Measurements from ENCODE around the gene EXOSC3. TPM values are rescaled to one million over a fixed set of nuclear protein-coding genes. Genes with fewer than 3 reads are reported as not detected.

Gene EXOSC3
- total and polyA plus RNA-seq, 2 of the 8 experiments (the other 6 are each of a cell fraction or from before 2014, with no cell fraction given): 46.7 to 73.4 TPM

GRCh38 chr9:37806271-37806670 is 21.4 kb upstream of the EXOSC3 start:
- Histone ChIP-seq H3K4me3 (ENCODE audit: extremely low read depth in 1 of 4, insufficient read depth in 2 of 4, low read depth in 3 of 4, low read length in 4 of 4) (no peak overlapping the region), H3K9ac (replicated peaks in 1 of 4; ENCODE audit: extremely low read depth in 1 of 4, low read depth in 3 of 4, low read length in 3 of 4) (no peak overlapping the region), H2AK5ac (ENCODE audit: low read depth, low read length) (no peak overlapping the region), H2BK12ac (ENCODE audit: low read depth, low read length) (no peak overlapping the region), H4K20me1 (replicated peaks in 1 of 2; ENCODE audit: control insufficient read depth in 1 of 2, insufficient read depth in 2 of 2, low read length in 2 of 2) (peaks cover 4 to 8% of the 10 kb centered on the region in 2 experiments), H3K79me1 (ENCODE audit: low read depth, low read length) (peaks cover 2% of the 10 kb centered on the region; the same call in 1 of the 2 replicates), H2BK120ac (replicated peaks; ENCODE audit: low read depth, low read length) (no peak overlapping the region), H3K18ac (ENCODE audit: extremely low read depth, low read length) (no peak overlapping the region), H3K36me3 (ENCODE audit: control insufficient read depth in 2 of 4, insufficient read depth in 4 of 4, low read length in 3 of 4) (no peaks in the 10 kb centered on the region), H3K9me3 (ENCODE audit: insufficient read depth in 2 of 2, low read depth in 1 of 2, low read length in 1 of 2) (no peaks in the 10 kb centered on the region), H3K4ac (replicated peaks; ENCODE audit: insufficient read length, low read depth, low read length) (no peak overlapping the region), H2BK5ac (ENCODE audit: low read depth, low read length) (no peak overlapping the region), H4K8ac (ENCODE audit: extremely low read depth, insufficient read depth, low read length) (no peak overlapping the region), H3K79me2 (ENCODE audit: control insufficient read depth in 1 of 2, insufficient read depth in 2 of 2, low read length in 2 of 2) (peaks cover 0 to 24% of the 10 kb centered on the region in 2 experiments; a peak in 2 of 4 replicates), H4K5ac (ENCODE audit: insufficient read length, low read depth, low read length) (no peak overlapping the region), H2AFZ (ENCODE audit: low read length) (no peak overlapping the region), H3K23me2 (ENCODE audit: low read depth, low read length) (peaks cover 5% of the 10 kb centered on the region; the same call in 1 of the 2 replicates), H2BK20ac (ENCODE audit: low read length) (no peak overlapping the region), H4K91ac (replicated peaks; ENCODE audit: insufficient read length, low read length) (no peak overlapping the region), H3K4me2 (ENCODE audit: insufficient read depth in 1 of 2, low read depth in 2 of 2, low read length in 2 of 2) (no peak overlapping the region), H3K56ac (replicated peaks; ENCODE audit: insufficient read length, low read depth, low read length) (no peak overlapping the region), H3K4me1 (replicated peaks in 1 of 4; ENCODE audit: control insufficient read depth in 3 of 4, insufficient read depth in 4 of 4, low read length in 3 of 4) (peaks cover 2 to 6% (median 5%) of the 10 kb centered on the region in 4 experiments; a peak in 5 of 7 replicates), H3K27ac (ENCODE audit: low read depth, low read length) (no peak overlapping the region), H3K23ac (ENCODE audit: insufficient read length) (no peak overlapping the region), H3K14ac (ENCODE audit: insufficient read length) (no peak overlapping the region), H3K27me3 (replicated peaks in 1 of 4; ENCODE audit: control insufficient read depth in 3 of 4, extremely low read depth in 1 of 4, insufficient read depth in 3 of 4, low read length in 3 of 4) (no peaks in the 10 kb centered on the region), H2BK15ac (ENCODE audit: low read length) (no peak overlapping the region)
- ChIA-PET CTCF (ENCODE audit: partially characterized antibody) (interaction anchor here (0.6 kb wide), 1 partner anchor 37 kb away, joined by 4 read pairs; no protein-coding TSS in a partner anchor), POLR2A (ENCODE audit: partially characterized antibody) (no interaction called here)
- TF ChIP-seq JUND (IDR thresholded peaks at IDR 0.05; ENCODE audit: low read length): no peak
- TF ChIP-seq RAD21 (IDR thresholded peaks at IDR 0.05 in 1 of 2, conservative IDR thresholded peaks at IDR 0.05 in 1 of 2; ENCODE audit: low read depth in 2 of 2, low read length in 2 of 2): 0 out of 4 replicates have a peak, but pooled peaks of 1 of the 2 experiments have one; percentile 4
- FAIRE-seq: no peak
- DNase-seq (ENCODE audit: low read depth in 1 of 2, low spot score in 2 of 2): no peak
- 84% methylated on average over 4 of the region's 4 CpGs; no CpG with 5 or more reads in 1 of the 2 experiments for WGBS, 2 experiments (ENCODE audit: extremely low coverage in 1 of 2, insufficient coverage in 1 of 2, insufficient read length in 1 of 2, insufficient replicate concordance in 2 of 2, low coverage in 1 of 2, low lambda C conversion rate in 2 of 2, missing lambda C conversion rate in 1 of 2)
